ENCODE data around the gene UBA5. TPM values are rescaled to one million over a fixed set of nuclear protein-coding genes. Genes with fewer than 3 reads are reported as not detected.

The UBA5 gene
- polyA plus RNA-seq, 3 donors, result 9.3 to 19.5 (median 13.8) TPM

GRCh38 chr3:132682201-132682600 lies 22.1 kb downstream of the UBA5 start:
- intact Hi-C loops (cut with micrococcal nuclease), result no loop called here
- H3K4me2 ChIP-seq (replicated peaks; ENCODE audit: extremely low read depth, low read length, poor library complexity, severe bottlenecking), result no peak overlapping the region
- no peaks in the 10 kb centered on the region for H3K4me1 Mint-ChIP-seq
- TF ChIP-seq, protein P1, sequence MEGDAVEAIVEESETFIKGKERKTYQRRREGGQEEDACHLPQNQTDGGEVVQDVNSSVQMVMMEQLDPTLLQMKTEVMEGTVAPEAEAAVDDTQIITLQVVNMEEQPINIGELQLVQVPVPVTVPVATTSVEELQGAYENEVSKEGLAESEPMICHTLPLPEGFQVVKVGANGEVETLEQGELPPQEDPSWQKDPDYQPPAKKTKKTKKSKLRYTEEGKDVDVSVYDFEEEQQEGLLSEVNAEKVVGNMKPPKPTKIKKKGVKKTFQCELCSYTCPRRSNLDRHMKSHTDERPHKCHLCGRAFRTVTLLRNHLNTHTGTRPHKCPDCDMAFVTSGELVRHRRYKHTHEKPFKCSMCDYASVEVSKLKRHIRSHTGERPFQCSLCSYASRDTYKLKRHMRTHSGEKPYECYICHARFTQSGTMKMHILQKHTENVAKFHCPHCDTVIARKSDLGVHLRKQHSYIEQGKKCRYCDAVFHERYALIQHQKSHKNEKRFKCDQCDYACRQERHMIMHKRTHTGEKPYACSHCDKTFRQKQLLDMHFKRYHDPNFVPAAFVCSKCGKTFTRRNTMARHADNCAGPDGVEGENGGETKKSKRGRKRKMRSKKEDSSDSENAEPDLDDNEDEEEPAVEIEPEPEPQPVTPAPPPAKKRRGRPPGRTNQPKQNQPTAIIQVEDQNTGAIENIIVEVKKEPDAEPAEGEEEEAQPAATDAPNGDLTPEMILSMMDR (IDR thresholded peaks at IDR 0.05), result no peak
- H3K4me3 ChIP-seq (replicated peaks in 1 of 3; ENCODE audit: low read depth in 2 of 3, low read length in 3 of 3), result no peak overlapping the region
- H3K36me3 Mint-ChIP-seq, result peaks cover 37 to 50% of the 10 kb centered on the region in 2 donors
- H3K36me3 ChIP-seq (replicated peaks in 1 of 2; ENCODE audit: control insufficient read depth in 1 of 2, insufficient read depth in 2 of 2, low read length in 2 of 2), result peaks cover 64 to 95% of the 10 kb centered on the region in 2 donors
- DNase-seq, result no peak
- no peak overlapping the region for H3K9ac ChIP-seq (ENCODE audit: insufficient read depth, low read length, poor library complexity, severe bottlenecking)
- H4K20me1 ChIP-seq (ENCODE audit: insufficient read depth, low read length), result no peaks in the 10 kb centered on the region
- no peaks in the 10 kb centered on the region for H3K27me3 ChIP-seq (ENCODE audit: control insufficient read depth in 2 of 2, insufficient read depth in 2 of 2, low read length in 2 of 2)
- no peak overlapping the region for H3K27ac Mint-ChIP-seq
- H2AFZ ChIP-seq (ENCODE audit: insufficient read depth, low read depth, low read length, poor library complexity, severe bottlenecking), result no peak overlapping the region
- H3K4me3 Mint-ChIP-seq, result no peak overlapping the region
- H3K4me1 ChIP-seq (ENCODE audit: control insufficient read depth in 1 of 2, insufficient read depth in 2 of 2, low read length in 2 of 2), result no peaks in the 10 kb centered on the region
- no peak overlapping the region for H3K27ac ChIP-seq (ENCODE audit: low read depth in 1 of 2, low read length in 2 of 2)
- H3K27me3 Mint-ChIP-seq (ENCODE audit: low read depth in 3 of 3), result no peaks in the 10 kb centered on the region
- no peaks in the 10 kb centered on the region for H3K79me2 ChIP-seq (ENCODE audit: insufficient read depth, low read length)
- no peaks in the 10 kb centered on the region for H3K9me3 Mint-ChIP-seq
- H3K9me3 ChIP-seq (replicated peaks in 1 of 2; ENCODE audit: control insufficient read depth in 1 of 2, insufficient read depth in 1 of 2, low read length in 2 of 2), result no peaks in the 10 kb centered on the region

DNA sequence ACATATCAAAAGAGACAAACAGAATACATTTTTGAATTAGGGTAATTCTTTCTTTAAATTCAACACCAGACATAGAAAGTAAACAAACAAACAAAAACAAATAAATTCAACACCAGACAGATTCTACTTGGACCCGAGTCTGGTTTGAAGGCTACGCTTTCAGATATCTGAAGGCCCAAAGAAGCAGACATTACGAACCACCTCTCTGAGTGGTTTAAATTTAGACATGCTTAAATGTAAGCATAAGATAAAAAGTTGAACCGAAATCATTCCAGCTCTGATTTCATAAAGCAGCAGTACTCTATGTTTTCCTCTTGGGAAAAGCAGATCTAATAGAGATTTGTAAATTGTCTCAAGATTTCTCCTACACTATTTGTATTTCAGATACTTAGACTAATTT lies 29.9 kb downstream of the UBA5 start:
- H3K79me2 ChIP-seq (ENCODE audit: insufficient read depth, low read length), result no peaks in the 10 kb centered on the region
- TF ChIP-seq, protein P1 (IDR thresholded peaks at IDR 0.05), result no peak
- H3K36me3 ChIP-seq (replicated peaks in 1 of 2; ENCODE audit: control insufficient read depth in 1 of 2, insufficient read depth in 2 of 2, low read length in 2 of 2), result peaks cover 95 to 97% of the 10 kb centered on the region in 2 donors
- H3K9me3 Mint-ChIP-seq, result no peaks in the 10 kb centered on the region
- WGBS (ENCODE audit: insufficient coverage), result 100% methylated on average over 3 of the region's 4 CpGs
- H3K27me3 ChIP-seq (ENCODE audit: control insufficient read depth in 2 of 2, insufficient read depth in 2 of 2, low read length in 2 of 2), result no peaks in the 10 kb centered on the region
- no peak overlapping the region for H3K9ac ChIP-seq (ENCODE audit: insufficient read depth, low read length, poor library complexity, severe bottlenecking)
- no peak overlapping the region for H3K27ac ChIP-seq (ENCODE audit: low read depth in 1 of 2, low read length in 2 of 2)
- DNase-seq, result no peak
- no peak overlapping the region for H3K4me2 ChIP-seq (replicated peaks; ENCODE audit: extremely low read depth, low read length, poor library complexity, severe bottlenecking)
- H3K36me3 Mint-ChIP-seq, result peaks cover 57 to 75% of the 10 kb centered on the region in 2 donors
- no peaks in the 10 kb centered on the region for H3K9me3 ChIP-seq (replicated peaks in 1 of 2; ENCODE audit: control insufficient read depth in 1 of 2, insufficient read depth in 1 of 2, low read length in 2 of 2)
- no peak overlapping the region for H3K27ac Mint-ChIP-seq
- H3K4me3 Mint-ChIP-seq, result no peak overlapping the region
- intact Hi-C loops (cut with micrococcal nuclease), result no loop called here
- no peak overlapping the region for H2AFZ ChIP-seq (ENCODE audit: insufficient read depth, low read depth, low read length, poor library complexity, severe bottlenecking)
- no peaks in the 10 kb centered on the region for H3K27me3 Mint-ChIP-seq (ENCODE audit: low read depth in 3 of 3)
- no peaks in the 10 kb centered on the region for H3K4me1 Mint-ChIP-seq
- no peaks in the 10 kb centered on the region for H4K20me1 ChIP-seq (ENCODE audit: insufficient read depth, low read length)
- H3K4me1 ChIP-seq (ENCODE audit: control insufficient read depth in 1 of 2, insufficient read depth in 2 of 2, low read length in 2 of 2), result no peaks in the 10 kb centered on the region
- H3K4me3 ChIP-seq (replicated peaks in 1 of 3; ENCODE audit: low read depth in 2 of 3, low read length in 3 of 3), result no peak overlapping the region

Measured in CD14-positive monocyte (primary cell).